Ureter (tissue), 1 donor: ENCODE measurements around the gene GOLGA6L24. TPM values are rescaled to one million over a fixed set of nuclear protein-coding genes. Genes with fewer than 3 reads are reported as not detected.
"Not testable (repeated sequence)": the region's sequence is repeated elsewhere in the genome, so short reads cannot be mapped to it uniquely, and the experiment has no call there.

Source experiments
- DNase-seq: peaks from one replicate; pipeline ENCODE4 v3.0.0-alpha.2; 2020; ENCODE audit warnings: low spot score
- total RNA-seq: library from RNA; stranded (reverse); gene quantifications from one replicate; pipeline ENCODE4 v1.2.4, GENCODE V29; 2023
- donor health status: DM: yes; HTN: yes; CAD: no.

Gene GOLGA6L24
- total RNA-seq, result not detected

- not testable (repeated sequence) for DNase-seq
Measured at GRCh38 chr15:28357984-28358383, at the start of gene GOLGA6L24. GOLGA6L24 (minus strand) TSS chr15:28358084; CDS start chr15:28358023, 61 bp downstream.

- not testable (repeated sequence) for DNase-seq
Measured at GRCh38 chr15:28402774-28403435, 45.0 kb upstream of the GOLGA6L24 start.

GRCh38 chr15:28396022-28396421 lies 38.1 kb upstream of the GOLGA6L24 start:
- DNase-seq, result not testable (repeated sequence)

GRCh38 chr15:28380053-28380452 lies 22.2 kb upstream of the GOLGA6L24 start:
- not testable (repeated sequence) for DNase-seq

GRCh38 chr15:28378364-28378763 lies 20.5 kb upstream of the GOLGA6L24 start, which contains the start of gene GOLGA8F:
GOLGA8F (plus strand) TSS chr15:28378664; CDS start chr15:28378762, 98 bp downstream.
- not testable (repeated sequence) for DNase-seq

GRCh38 chr15:28365502-28365901 lies 7.6 kb upstream of the GOLGA6L24 start:
- not testable (repeated sequence) for DNase-seq

- not testable (repeated sequence) for DNase-seq
Measured at GRCh38 chr15:28322129-28322588, 35.7 kb downstream of the GOLGA6L24 start, which contains the start of gene HERC2. HERC2 (minus strand) TSS chr15:28322179; CDS start chr15:28321433, 746 bp downstream.

GRCh38 chr15:28321358-28322078 lies 36.4 kb downstream of the GOLGA6L24 start:
- not testable (repeated sequence) for DNase-seq

- not testable (repeated sequence) for DNase-seq
Measured at GRCh38 chr15:28319725-28320124, 38.2 kb downstream of the GOLGA6L24 start.

- not testable (repeated sequence) for DNase-seq
Measured at GRCh38 chr15:28318828-28319227, 39.1 kb downstream of the GOLGA6L24 start.

- DNase-seq, result not testable (repeated sequence)
Measured at GRCh38 chr15:28318122-28318521, 39.8 kb downstream of the GOLGA6L24 start.

- DNase-seq, result not testable (repeated sequence)
Measured at GRCh38 chr15:28316958-28317357, 40.9 kb downstream of the GOLGA6L24 start.

GRCh38 chr15:28310454-28310853 lies 47.4 kb downstream of the GOLGA6L24 start:
- DNase-seq, result not testable (repeated sequence)

GRCh38 chr15:28308718-28309117 lies 49.2 kb downstream of the GOLGA6L24 start:
- not testable (repeated sequence) for DNase-seq

Other genes with a start within 250 kb of the GOLGA6L24 start
- gene HERC2, start 35.9 kb downstream of the GOLGA6L24 start, total RNA-seq, result 83.2 TPM
- not detected for gene GOLGA8F, start 20.6 kb upstream of the GOLGA6L24 start, total RNA-seq
- gene GOLGA8G, start 174.9 kb upstream of the GOLGA6L24 start, total RNA-seq, result not detected
- gene GOLGA6L25, start 195.5 kb upstream of the GOLGA6L24 start, total RNA-seq, result not detected